Measurements from ENCODE around the gene PRLR. TPM values are rescaled to one million over a fixed set of nuclear protein-coding genes. Genes with fewer than 3 reads are reported as not detected.
A peak's percentile ranks its signal among the peaks of the same experiment; 100 is the strongest.

Gene PRLR
- total and polyA plus RNA-seq, 2 of the 13 experiments (the other 11 are each of a cell fraction or from before 2014, with no cell fraction given) = 12.2 to 13.3 TPM

DNA sequence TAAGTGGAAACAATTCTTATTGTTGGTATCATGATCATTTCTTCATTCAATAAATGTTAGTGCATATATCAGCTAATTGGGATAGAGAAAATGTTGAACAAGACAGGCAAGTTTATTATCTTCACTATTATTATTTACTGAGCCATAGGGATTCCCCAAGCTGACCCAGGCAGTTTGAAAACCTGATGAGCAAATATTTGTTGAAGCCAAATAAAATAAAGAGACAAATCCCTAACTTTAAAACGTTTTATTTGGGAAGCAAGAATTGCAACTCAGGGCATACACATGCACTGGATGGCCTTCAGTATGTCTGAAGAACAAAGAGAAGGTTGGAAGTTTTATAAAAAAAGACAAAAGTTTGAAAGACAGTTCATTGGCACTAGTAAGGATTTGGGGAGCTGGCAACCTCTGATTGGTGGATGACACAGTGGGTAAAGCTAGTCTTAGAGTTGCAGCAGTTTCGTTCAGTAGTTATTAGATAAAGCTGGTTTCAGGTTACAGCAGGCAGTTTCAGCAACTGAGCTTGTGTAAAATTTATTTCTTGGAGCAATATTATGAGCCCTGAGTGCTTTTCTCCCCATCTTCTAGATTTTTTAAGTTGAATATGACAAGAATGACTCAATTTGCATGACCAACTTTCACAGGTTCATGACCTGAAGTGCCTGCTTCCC lies 44.7 kb upstream of the PRLR start:
- ATAC-seq = no peak
- ChIA-PET CTCF (ENCODE audit: low intra/inter-chr PET ratio, low total read pairs) (no interaction called here), POLR2A (no interaction called here)
- no peak overlapping the region for H2AFZ ChIP-seq (ENCODE audit: low read length)
- in situ Hi-C loops (cut with HindIII; ENCODE audit: extremely low pct_ligation_motif_present, low pct_unique_long_range_greater_than_20kb) = no loop called here
- peak; percentile 97 for TF ChIP-seq ZFAT (CRISPR knock-in tag; conservative IDR thresholded peaks at IDR 0.05)
- no peak for TF ChIP-seq NRL (CRISPR knock-in tag; IDR thresholded peaks at IDR 0.05; ENCODE audit: borderline replicate concordance)
- TF ChIP-seq PRPF4 (IDR thresholded peaks at IDR 0.05; ENCODE audit: low read depth, low read length, poor library complexity, severe bottlenecking) = no peak
- no peak for TF ChIP-seq HIC2 (CRISPR knock-in tag; IDR thresholded peaks at IDR 0.05; ENCODE audit: low read depth)
- TF ChIP-seq MYC (CRISPR knock-in tag; IDR thresholded peaks at IDR 0.05; ENCODE audit: borderline replicate concordance) = no peak
- TF ChIP-seq JUNB (CRISPR knock-in tag; IDR thresholded peaks at IDR 0.05; ENCODE audit: borderline replicate concordance) = no peak
- WGBS (ENCODE audit: low lambda C conversion rate) = 1% methylated on average over 2 of the region's 2 CpGs
- H3K9ac ChIP-seq (ENCODE audit: insufficient read depth, low read depth, low read length) = no peak overlapping the region
- H3K4me2 ChIP-seq (ENCODE audit: low read depth, low read length) = no peak overlapping the region
- 0 out of 2 replicates have a peak, but pooled peaks cover 6% of the 10 kb centered on the region for H3K9me3 ChIP-seq (ENCODE audit: low read length)
- no peaks in the 10 kb centered on the region for H3K79me2 ChIP-seq (ENCODE audit: insufficient read depth, low read length)
- no TSS peak for BruUV-seq (replicated peaks)
- H3K27me3 ChIP-seq (ENCODE audit: control insufficient read depth in 1 of 2, insufficient read depth in 2 of 2, low read length in 2 of 2) = no peaks in the 10 kb centered on the region
- H3K4me1 ChIP-seq (ENCODE audit: insufficient read depth, low read length) = no peaks in the 10 kb centered on the region
- no peak for FAIRE-seq
- no peaks in the 10 kb centered on the region for H4K20me1 ChIP-seq (ENCODE audit: insufficient read depth, low read length)
- H3K4me3 ChIP-seq (replicated peaks in 1 of 3; ENCODE audit: insufficient read depth in 1 of 3, low read depth in 2 of 3, low read length in 3 of 3) = no peak overlapping the region
- no peak for DNase-seq (ENCODE audit: low spot score)
- H3K36me3 ChIP-seq (replicated peaks in 1 of 2; ENCODE audit: control insufficient read depth in 1 of 2, insufficient read depth in 2 of 2, low read length in 2 of 2) = no peaks in the 10 kb centered on the region
- no peak overlapping the region for H3K27ac ChIP-seq (ENCODE audit: extremely low read length, insufficient read depth, low read length)
- intact Hi-C loops (cut with micrococcal nuclease; ENCODE audit: unreplicated experiment) = no loop called here

DNA sequence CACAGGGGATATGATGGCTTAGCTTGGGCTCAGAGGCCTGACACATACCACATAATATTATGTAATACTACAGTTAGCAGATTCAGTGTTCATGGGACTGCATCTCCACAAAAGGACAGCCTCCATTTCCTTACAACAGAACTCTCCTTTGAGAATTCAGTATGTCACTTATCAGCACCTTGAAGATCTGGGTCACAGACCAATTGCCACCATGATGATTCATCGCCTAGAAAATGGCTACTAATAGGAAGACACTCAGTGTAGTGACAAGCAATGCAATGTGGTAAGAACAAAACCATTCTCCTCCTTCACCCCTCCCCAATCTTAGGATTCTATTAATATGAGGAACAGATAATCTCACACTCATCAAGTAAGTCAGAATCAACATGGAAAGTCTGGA lies 38.7 kb upstream of the PRLR start:
- Histone ChIP-seq H3K9me3 (ENCODE audit: low read length) (no peaks in the 10 kb centered on the region), H3K9ac (ENCODE audit: insufficient read depth, low read depth, low read length) (no peak overlapping the region), H3K4me2 (ENCODE audit: low read depth, low read length) (no peak overlapping the region), H3K27me3 (ENCODE audit: control insufficient read depth in 1 of 2, insufficient read depth in 2 of 2, low read length in 2 of 2) (no peaks in the 10 kb centered on the region), H3K36me3 (replicated peaks in 1 of 2; ENCODE audit: control insufficient read depth in 1 of 2, insufficient read depth in 2 of 2, low read length in 2 of 2) (no peaks in the 10 kb centered on the region), H3K4me1 (ENCODE audit: insufficient read depth, low read length) (peaks cover 6% of the 10 kb centered on the region; the same call in 1 of the 2 replicates), H2AFZ (ENCODE audit: low read length) (no peak overlapping the region), H3K27ac (ENCODE audit: extremely low read length, insufficient read depth, low read length) (no peak overlapping the region), H3K79me2 (ENCODE audit: insufficient read depth, low read length) (no peaks in the 10 kb centered on the region), H4K20me1 (ENCODE audit: insufficient read depth, low read length) (no peaks in the 10 kb centered on the region), H3K4me3 (replicated peaks in 1 of 3; ENCODE audit: insufficient read depth in 1 of 3, low read depth in 2 of 3, low read length in 3 of 3) (no peak overlapping the region)
- intact Hi-C loops (cut with micrococcal nuclease; ENCODE audit: unreplicated experiment) (no loop called here), in situ Hi-C loops (cut with HindIII; ENCODE audit: extremely low pct_ligation_motif_present, low pct_unique_long_range_greater_than_20kb) (no loop called here)
- ATAC-seq (no peak), FAIRE-seq (no peak), DNase-seq (ENCODE audit: low spot score) (no peak)
- 69% methylated on average over 1 of the region's 1 CpG for WGBS (ENCODE audit: low lambda C conversion rate)
- POLR2A ChIA-PET = no interaction called here
- CTCF ChIA-PET (ENCODE audit: low intra/inter-chr PET ratio, low total read pairs) = no interaction called here
- BruUV-seq (replicated peaks) = no TSS peak
- TF ChIP-seq SMAD9 (CRISPR knock-in tag; IDR thresholded peaks at IDR 0.05) = no peak
- TF ChIP-seq, protein P1, sequence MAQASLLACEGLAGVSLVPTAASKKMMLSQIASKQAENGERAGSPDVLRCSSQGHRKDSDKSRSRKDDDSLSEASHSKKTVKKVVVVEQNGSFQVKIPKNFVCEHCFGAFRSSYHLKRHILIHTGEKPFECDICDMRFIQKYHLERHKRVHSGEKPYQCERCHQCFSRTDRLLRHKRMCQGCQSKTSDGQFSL (CRISPR knock-in tag; IDR thresholded peaks at IDR 0.05) = no peak
- TF ChIP-seq NAIF1 (CRISPR knock-in tag; IDR thresholded peaks at IDR 0.05; ENCODE audit: borderline replicate concordance) = no peak
- no peak for TF ChIP-seq ZNF574 (CRISPR knock-in tag; IDR thresholded peaks at IDR 0.05)
- TF ChIP-seq TSC22D2 (CRISPR knock-in tag; IDR thresholded peaks at IDR 0.05; ENCODE audit: borderline replicate concordance) = no peak
- TF ChIP-seq FOXA3 (CRISPR knock-in tag; IDR thresholded peaks at IDR 0.05) = no peak
- TF ChIP-seq RXRB (CRISPR knock-in tag; IDR thresholded peaks at IDR 0.05; ENCODE audit: borderline replicate concordance) = no peak
- TF ChIP-seq RELA (CRISPR knock-in tag; IDR thresholded peaks at IDR 0.05) = no peak
